HCEC 1CT (cell line): ENCODE results near the gene CEL.

Experiments used
- DNase-seq: peaks from one replicate; pipeline ENCODE4 v3.0.0-alpha.2; 2017

Gene CEL

GRCh38 chr9:133106511-133107244 lies 44.9 kb downstream of the CEL start:
- DNase-seq, result no peak

GRCh38 chr9:133107245-133107722 lies 45.5 kb downstream of the CEL start:
- no peak for DNase-seq

- no peak for DNase-seq
Measured at GRCh38 chr9:133107961-133108793, 46.4 kb downstream of the CEL start.

GRCh38 chr9:133108794-133109641 lies 47.2 kb downstream of the CEL start:
- DNase-seq, result no peak

- no peak for DNase-seq
Measured at GRCh38 chr9:133109931-133110650, 48.3 kb downstream of the CEL start.

- DNase-seq, result no peak
Measured at GRCh38 chr9:133111808-133112662, 50.3 kb downstream of the CEL start.

- no peak for DNase-seq
Measured at GRCh38 chr9:133112663-133113026, 50.9 kb downstream of the CEL start.

- DNase-seq, result no peak
Measured at GRCh38 chr9:133113163-133113948, 51.6 kb downstream of the CEL start.

- no peak for DNase-seq
Measured at GRCh38 chr9:133113949-133114885, 52.4 kb downstream of the CEL start.

GRCh38 chr9:133114886-133115603 lies 53.3 kb downstream of the CEL start:
- no peak for DNase-seq

GRCh38 chr9:133115604-133116345 lies 54.0 kb downstream of the CEL start:
- DNase-seq, result no peak

GRCh38 chr9:133116346-133117231 lies 54.8 kb downstream of the CEL start:
- no peak for DNase-seq

- no peak for DNase-seq
Measured at GRCh38 chr9:133117271-133118178, 55.7 kb downstream of the CEL start.

- no peak for DNase-seq
Measured at GRCh38 chr9:133118179-133118520, 56.4 kb downstream of the CEL start.

- no peak for DNase-seq
Measured at GRCh38 chr9:133118568-133118967, 56.8 kb downstream of the CEL start.
